ENCODE results near the gene PRDM12.

Gene PRDM12

DNA sequence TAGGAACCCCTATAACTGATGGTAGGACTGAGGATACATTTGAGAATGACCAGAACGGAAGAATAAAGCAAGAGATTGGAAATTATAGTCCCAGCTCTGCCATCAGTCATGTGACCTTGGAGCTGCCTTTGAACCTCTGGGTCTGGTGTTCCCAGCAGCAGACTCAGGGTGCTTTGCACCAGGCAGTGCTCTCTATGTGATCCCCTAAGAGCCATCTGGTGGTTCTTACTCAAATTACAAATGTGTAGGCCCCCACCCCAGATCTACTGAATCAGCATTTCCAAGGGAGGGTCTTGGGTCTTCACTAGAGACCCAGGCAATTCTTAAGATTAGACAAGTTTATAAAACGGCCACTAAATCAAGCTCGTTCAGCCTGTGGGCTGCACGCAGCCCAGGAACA, 40.2 kb upstream of the PRDM12 start:
- H3K27me3 ChIP-seq (ENCODE audit: insufficient read depth, low read length, poor library complexity), result no peaks in the 10 kb centered on the region

DNA sequence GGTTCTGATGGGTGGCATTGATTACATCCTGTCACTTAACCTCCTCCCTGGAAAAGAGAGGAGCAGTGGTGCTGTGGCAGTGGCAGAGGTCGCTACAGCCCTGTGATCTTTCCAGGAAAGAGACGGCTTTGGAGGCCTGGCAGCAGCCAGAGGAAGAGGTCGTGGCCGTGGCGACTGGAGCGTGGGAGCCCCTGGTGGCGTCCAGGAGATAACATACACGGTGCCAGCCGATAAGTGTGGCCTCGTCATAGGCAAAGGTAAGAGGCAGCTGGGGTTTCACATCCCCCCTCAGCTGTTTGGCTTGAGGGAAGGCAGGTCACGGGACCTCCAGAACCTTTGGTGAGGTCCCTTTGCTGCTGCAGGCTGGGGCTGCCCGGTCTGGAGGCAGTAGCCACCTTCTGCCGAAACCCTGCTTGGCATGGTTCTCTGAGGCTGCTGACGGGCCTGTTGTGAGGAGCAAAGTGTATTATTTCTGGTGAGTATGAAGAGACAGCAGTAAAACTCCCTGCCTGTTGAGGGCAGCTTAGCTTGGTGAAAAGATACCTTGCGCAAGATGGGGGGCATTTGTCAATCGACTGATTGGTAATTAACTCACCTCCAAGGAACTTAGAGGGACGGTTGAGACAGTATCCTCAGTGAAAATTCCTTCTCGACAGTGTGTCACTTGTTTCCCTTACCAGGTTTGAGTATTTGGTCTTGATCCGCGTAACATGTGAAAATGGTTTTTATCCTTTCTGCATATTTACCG, 38.0 kb upstream of the PRDM12 start:
- Histone ChIP-seq H2AFZ (ENCODE audit: low read depth, low read length) (no peak overlapping the region), H3K79me2 (ENCODE audit: insufficient read depth, low read length) (no peaks in the 10 kb centered on the region), H3K27ac (ENCODE audit: low read length) (no peak overlapping the region), H3K27me3 (ENCODE audit: insufficient read depth, low read length, poor library complexity) (no peaks in the 10 kb centered on the region), H3K4me1 (ENCODE audit: insufficient read depth, low read length) (no peaks in the 10 kb centered on the region), H3K9me3 (ENCODE audit: insufficient read depth, low read length, severe bottlenecking) (no peaks in the 10 kb centered on the region), H3K4me2 (ENCODE audit: insufficient read depth, low read length) (no peak overlapping the region), H3K36me3 (ENCODE audit: insufficient read depth, low read length) (peaks cover 81% of the 10 kb centered on the region), H3K9ac (ENCODE audit: low read depth, low read length) (no peak overlapping the region), H3K4me3 (ENCODE audit: low read depth in 1 of 2, low read length in 2 of 2) (no peak overlapping the region), H4K20me1 (ENCODE audit: insufficient read depth, low read length) (no peaks in the 10 kb centered on the region)
- DNase-seq (no peak), ATAC-seq (ENCODE audit: insufficient read depth, low read depth) (no peak)
- TF ChIP-seq, protein P1, sequence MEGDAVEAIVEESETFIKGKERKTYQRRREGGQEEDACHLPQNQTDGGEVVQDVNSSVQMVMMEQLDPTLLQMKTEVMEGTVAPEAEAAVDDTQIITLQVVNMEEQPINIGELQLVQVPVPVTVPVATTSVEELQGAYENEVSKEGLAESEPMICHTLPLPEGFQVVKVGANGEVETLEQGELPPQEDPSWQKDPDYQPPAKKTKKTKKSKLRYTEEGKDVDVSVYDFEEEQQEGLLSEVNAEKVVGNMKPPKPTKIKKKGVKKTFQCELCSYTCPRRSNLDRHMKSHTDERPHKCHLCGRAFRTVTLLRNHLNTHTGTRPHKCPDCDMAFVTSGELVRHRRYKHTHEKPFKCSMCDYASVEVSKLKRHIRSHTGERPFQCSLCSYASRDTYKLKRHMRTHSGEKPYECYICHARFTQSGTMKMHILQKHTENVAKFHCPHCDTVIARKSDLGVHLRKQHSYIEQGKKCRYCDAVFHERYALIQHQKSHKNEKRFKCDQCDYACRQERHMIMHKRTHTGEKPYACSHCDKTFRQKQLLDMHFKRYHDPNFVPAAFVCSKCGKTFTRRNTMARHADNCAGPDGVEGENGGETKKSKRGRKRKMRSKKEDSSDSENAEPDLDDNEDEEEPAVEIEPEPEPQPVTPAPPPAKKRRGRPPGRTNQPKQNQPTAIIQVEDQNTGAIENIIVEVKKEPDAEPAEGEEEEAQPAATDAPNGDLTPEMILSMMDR (IDR thresholded peaks at IDR 0.05; ENCODE audit: borderline replicate concordance, extremely low read depth, low read length, poor library complexity, severe bottlenecking), result no peak
- no peak for TF ChIP-seq EZH2 (IDR thresholded peaks at IDR 0.05; ENCODE audit: borderline replicate concordance, low read depth, low read length, severe bottlenecking)

More for the DNA sequence above, 40.2 kb upstream of the PRDM12 start:
- TF ChIP-seq, protein P1 (IDR thresholded peaks at IDR 0.05; ENCODE audit: borderline replicate concordance, extremely low read depth, low read length, poor library complexity, severe bottlenecking), result no peak
- no peak for TF ChIP-seq EZH2 (IDR thresholded peaks at IDR 0.05; ENCODE audit: borderline replicate concordance, low read depth, low read length, severe bottlenecking)
- Histone ChIP-seq H3K9me3 (ENCODE audit: insufficient read depth, low read length, severe bottlenecking) (no peaks in the 10 kb centered on the region), H3K27ac (ENCODE audit: low read length) (no peak overlapping the region), H3K4me3 (ENCODE audit: low read depth in 1 of 2, low read length in 2 of 2) (no peak overlapping the region), H3K4me1 (ENCODE audit: insufficient read depth, low read length) (no peaks in the 10 kb centered on the region), H3K4me2 (ENCODE audit: insufficient read depth, low read length) (no peak overlapping the region), H4K20me1 (ENCODE audit: insufficient read depth, low read length) (no peaks in the 10 kb centered on the region), H2AFZ (ENCODE audit: low read depth, low read length) (no peak overlapping the region), H3K36me3 (ENCODE audit: insufficient read depth, low read length) (peaks cover 82% of the 10 kb centered on the region), H3K79me2 (ENCODE audit: insufficient read depth, low read length) (no peaks in the 10 kb centered on the region), H3K9ac (ENCODE audit: low read depth, low read length) (no peak overlapping the region)
- ATAC-seq (ENCODE audit: insufficient read depth, low read depth) (no peak), DNase-seq (no peak)

DNA sequence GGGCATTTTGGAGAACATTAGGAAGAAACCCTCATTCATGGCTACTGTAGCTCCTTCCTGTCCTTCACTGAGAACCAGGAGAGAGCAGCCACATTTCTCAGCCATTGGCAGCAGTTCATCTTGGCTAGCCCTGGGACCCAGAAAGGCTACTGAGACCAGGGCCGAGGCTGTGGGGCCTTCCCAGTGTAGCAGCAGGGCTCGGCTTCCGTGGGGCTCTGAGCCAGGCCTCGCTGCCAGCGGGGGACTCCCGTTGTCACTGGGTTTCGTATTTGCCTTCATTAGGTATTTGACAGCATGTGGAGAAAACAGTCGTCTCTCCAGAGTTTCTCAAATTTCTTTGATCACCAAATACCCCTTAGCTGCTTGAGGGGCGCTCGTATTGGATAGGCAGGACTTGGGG, 37.3 kb upstream of the PRDM12 start:
- H3K27ac ChIP-seq (ENCODE audit: low read length), result no peak overlapping the region
- no peak overlapping the region for H3K4me2 ChIP-seq (ENCODE audit: insufficient read depth, low read length)
- H2AFZ ChIP-seq (ENCODE audit: low read depth, low read length), result no peak overlapping the region
- TF ChIP-seq, protein P1 (IDR thresholded peaks at IDR 0.05; ENCODE audit: borderline replicate concordance, extremely low read depth, low read length, poor library complexity, severe bottlenecking), result no peak
- TF ChIP-seq EZH2 (IDR thresholded peaks at IDR 0.05; ENCODE audit: borderline replicate concordance, low read depth, low read length, severe bottlenecking), result no peak
- DNase-seq (no peak), ATAC-seq (ENCODE audit: insufficient read depth, low read depth) (no peak)
- H3K4me3 ChIP-seq (ENCODE audit: low read depth in 1 of 2, low read length in 2 of 2), result no peak overlapping the region
- no peaks in the 10 kb centered on the region for H3K9me3 ChIP-seq (ENCODE audit: insufficient read depth, low read length, severe bottlenecking)
- H3K4me1 ChIP-seq (ENCODE audit: insufficient read depth, low read length), result no peaks in the 10 kb centered on the region
- peaks cover 87% of the 10 kb centered on the region for H3K36me3 ChIP-seq (ENCODE audit: insufficient read depth, low read length)
- H3K79me2 ChIP-seq (ENCODE audit: insufficient read depth, low read length), result no peaks in the 10 kb centered on the region
- no peaks in the 10 kb centered on the region for H3K27me3 ChIP-seq (ENCODE audit: insufficient read depth, low read length, poor library complexity)
- no peak overlapping the region for H3K9ac ChIP-seq (ENCODE audit: low read depth, low read length)
- H4K20me1 ChIP-seq (ENCODE audit: insufficient read depth, low read length), result no peaks in the 10 kb centered on the region

Measured in DND-41 (cell line).